CD14-positive monocyte (primary cell): Measurements from ENCODE around the gene SLC6A12. TPM values are rescaled to one million over a fixed set of nuclear protein-coding genes. Genes with fewer than 3 reads are reported as not detected.

ENCODE experiments used
- DNase-seq, 3 donors: peaks; one replicate each; pipeline ENCODE4 v3.0.0-alpha.2; 2011 to 2022
- H2AFZ ChIP-seq: 2 replicates; pipeline ENCODE4 v1.6.0; 2012; ENCODE audit warnings: mild to moderate bottlenecking, low read depth, low read length, inconsistent platforms; ENCODE audit not compliant: insufficient read depth, poor library complexity, severe bottlenecking
- H3K27ac ChIP-seq, 2 donors: 1 replicate in 1 of 2; 2 replicates in 1 of 2; pipeline ENCODE4 v1.5.1; 2012 to 2013; ENCODE audit warnings: low read length in 2 of 2, control low read depth in 1 of 2, inconsistent platforms in 1 of 2, low read depth in 1 of 2, mild to moderate bottlenecking in 1 of 2
- H3K27me3 ChIP-seq, 2 donors: one replicate each; pipeline versions ENCODE4 v1.6.0 to v1.6.1; 2011 to 2013; ENCODE audit warnings: low read length in 2 of 2; ENCODE audit not compliant: control insufficient read depth in 2 of 2, insufficient read depth in 2 of 2
- H3K36me3 ChIP-seq, 2 donors: replicated peaks in 1 of 2; 1 replicate in 1 of 2; 2 replicates in 1 of 2; pipeline versions ENCODE4 v1.5.1 to v1.6.1; 2012 to 2013; ENCODE audit warnings: low read length in 2 of 2, control low read depth in 1 of 2, inconsistent platforms in 1 of 2, mild to moderate bottlenecking in 1 of 2; ENCODE audit not compliant: insufficient read depth in 2 of 2, control insufficient read depth in 1 of 2
- H3K4me1 ChIP-seq, 2 donors: 1 replicate in 1 of 2; 2 replicates in 1 of 2; pipeline versions ENCODE4 v1.5.1 to v1.6.1; 2012 to 2013; ENCODE audit warnings: low read length in 2 of 2, control low read depth in 1 of 2, inconsistent platforms in 1 of 2, mild to moderate bottlenecking in 1 of 2, moderate library complexity in 1 of 2; ENCODE audit not compliant: insufficient read depth in 2 of 2, control insufficient read depth in 1 of 2
- H3K4me2 ChIP-seq: replicated peaks from 2 replicates; pipeline ENCODE3; 2012; ENCODE audit warnings: low read length, moderate library complexity, mild to moderate bottlenecking; ENCODE audit not compliant: poor library complexity, severe bottlenecking; ENCODE audit errors: extremely low read depth
- H3K4me3 ChIP-seq, 3 experiments: fragments of 200-600 bp in 1 of 3; sonication (generic) in 1 of 3; replicated peaks in 1 of 3; 1 replicate in 2 of 3; 2 replicates in 1 of 3; pipeline ENCODE4 v1.5.1; 2011 to 2013; ENCODE audit warnings: low read length in 3 of 3, mild to moderate bottlenecking in 3 of 3, control low read depth in 2 of 3, low read depth in 2 of 3, inconsistent platforms in 1 of 3, moderate library complexity in 1 of 3
- H3K79me2 ChIP-seq: 2 replicates; pipeline ENCODE4 v1.6.0; 2012; ENCODE audit warnings: mild to moderate bottlenecking, control low read depth, inconsistent platforms, low read length, moderate library complexity; ENCODE audit not compliant: insufficient read depth
- H3K9ac ChIP-seq: 2 replicates; pipeline ENCODE4 v1.6.0; 2017; ENCODE audit warnings: low read length, mild to moderate bottlenecking; ENCODE audit not compliant: insufficient read depth, poor library complexity, severe bottlenecking
- H3K9me3 ChIP-seq, 2 donors: replicated peaks in 1 of 2; 1 replicate in 1 of 2; 2 replicates in 1 of 2; pipeline versions ENCODE4 v1.5.1 to v1.6.1; 2012 to 2013; ENCODE audit warnings: low read length in 2 of 2, control low read depth in 1 of 2; ENCODE audit not compliant: control insufficient read depth in 1 of 2, insufficient read depth in 1 of 2
- H4K20me1 ChIP-seq: 2 replicates; pipeline ENCODE4 v1.6.0; 2012; ENCODE audit warnings: mild to moderate bottlenecking, low read length, control low read depth, moderate library complexity; ENCODE audit not compliant: insufficient read depth
- H3K27ac Mint-ChIP-seq, 7 donors: one replicate each; pipeline ENCODE4 v1.8.0; 2020; ENCODE audit warnings: mild to moderate bottlenecking in 7 of 7, mixed read lengths in 7 of 7, moderate library complexity in 6 of 7, inconsistent platforms in 2 of 7
- H3K27me3 Mint-ChIP-seq, 3 donors: one replicate each; pipeline ENCODE4 v1.8.0; 2021 to 2022; ENCODE audit warnings: low read depth in 3 of 3, mild to moderate bottlenecking in 3 of 3, mixed read lengths in 3 of 3, moderate library complexity in 3 of 3, inconsistent platforms in 1 of 3
- H3K36me3 Mint-ChIP-seq, 2 donors: one replicate each; pipeline ENCODE4 v1.8.0; 2020; ENCODE audit warnings: mixed read lengths in 2 of 2, inconsistent platforms in 1 of 2, mild to moderate bottlenecking in 1 of 2
- H3K4me1 Mint-ChIP-seq: one replicate; pipeline ENCODE4 v1.8.0; 2020; ENCODE audit warnings: mild to moderate bottlenecking, mixed read lengths
- H3K4me3 Mint-ChIP-seq, 2 donors: one replicate each; pipeline ENCODE4 v1.8.0; 2020; ENCODE audit warnings: mild to moderate bottlenecking in 2 of 2, mixed read lengths in 2 of 2, moderate library complexity in 1 of 2
- H3K9me3 Mint-ChIP-seq, 7 donors: one replicate each; pipeline ENCODE4 v1.8.0; 2020 to 2022; ENCODE audit warnings: mixed read lengths in 7 of 7, mild to moderate bottlenecking in 6 of 7, moderate library complexity in 6 of 7, inconsistent platforms in 2 of 7
- CTCF ChIP-seq: fragments of 200-600 bp; IDR thresholded peaks from one replicate; pipeline ENCODE4 v1.8.0; 2022; ENCODE audit warnings: antibody characterized with exemption, mild to moderate bottlenecking
- WGBS: methylation state at CpG from one replicate; pipeline ENCODE4 v1.1.5; 2013; ENCODE audit warnings: missing lambda C conversion rate; ENCODE audit not compliant: insufficient coverage; 5-methylcytosine and 5-hydroxymethylcytosine counted together
- intact Hi-C, 2 donors: fragments of 100-400 bp; cut with micrococcal nuclease; formaldehyde crosslinking; loops; one replicate each; pipeline versions ENCODE4 v1.15.0 to v1.15.1; 2023
- polyA plus RNA-seq, 3 donors: library from polyadenylated mRNA; depleted of rRNA in 1 of 3; unstranded in 2 of 3; stranded (reverse) in 1 of 3; fragments of 300-500 nt in 2 of 3; fragments of >200 nt in 1 of 3; fragmentation: Illumina TruSeq in 2 of 3; gene quantifications; 1 replicate in 2 of 3; 2 replicates in 1 of 3; pipeline ENCODE4 v1.2.3, GENCODE V29; 2012 to 2021

Gene SLC6A12
- polyA plus RNA-seq, 3 donors = 5.7 to 8.3 (median 8.0) TPM

DNA sequence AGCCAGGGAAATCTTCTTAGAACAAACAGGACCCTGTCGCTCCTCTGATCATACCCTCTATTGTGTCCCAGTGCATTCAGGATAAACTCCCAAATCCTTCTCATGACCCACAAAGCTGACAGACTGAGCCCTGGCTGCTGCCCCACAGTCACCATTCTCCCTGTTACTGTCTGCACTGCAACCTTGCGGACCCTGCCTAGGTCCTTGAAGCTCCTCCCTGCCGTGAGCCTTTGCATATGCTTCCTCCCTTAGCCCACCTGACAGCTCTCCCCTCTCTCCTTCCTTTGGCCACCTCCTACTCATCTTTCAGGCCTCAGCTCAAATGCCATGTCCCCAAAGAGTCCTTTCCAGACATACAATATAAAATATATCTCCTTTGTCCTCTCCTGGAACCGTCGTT lies 62.4 kb downstream of the SLC6A12 start:
- H3K9me3 ChIP-seq = no peaks in the 10 kb centered on the region
- no peak for TF ChIP-seq CTCF
- no peak for DNase-seq
- H3K27ac ChIP-seq = no peak overlapping the region
- no peak overlapping the region for H2AFZ ChIP-seq
- H3K9ac ChIP-seq = no peak overlapping the region
- no peaks in the 10 kb centered on the region for H4K20me1 ChIP-seq
- no peaks in the 10 kb centered on the region for H3K79me2 ChIP-seq
- peak overlapping the region in 2 of 7 donors; percentile 8 to 54 for H3K27ac Mint-ChIP-seq
- no peaks in the 10 kb centered on the region for H3K27me3 ChIP-seq
- 90% methylated on average over 3 of the region's 5 CpGs for WGBS
- peaks cover 0 to 7% (median 0%) of the 10 kb centered on the region in 3 donors for H3K27me3 Mint-ChIP-seq
- H3K4me3 Mint-ChIP-seq = no peak overlapping the region
- no peaks in the 10 kb centered on the region for H3K36me3 Mint-ChIP-seq
- peaks cover 7% of the 10 kb centered on the region for H3K4me1 Mint-ChIP-seq
- H3K4me2 ChIP-seq = no peak overlapping the region
- H3K4me1 ChIP-seq = no peaks in the 10 kb centered on the region
- peaks cover 0 to 5% (median 0%) of the 10 kb centered on the region in 7 donors for H3K9me3 Mint-ChIP-seq
- H3K36me3 ChIP-seq = no peaks in the 10 kb centered on the region
- no peak overlapping the region for H3K4me3 ChIP-seq
- intact Hi-C loops = loop anchor here in 1 of 2 donors (5.0 kb wide), 1 partner anchor 44 kb away; no protein-coding TSS in a partner anchor

GRCh38 chr12:148676-149416 lies 65.1 kb downstream of the SLC6A12 start:
- Histone ChIP-seq H3K4me3 (no peak overlapping the region), H3K79me2 (no peaks in the 10 kb centered on the region), H2AFZ (no peak overlapping the region), H3K36me3 (no peaks in the 10 kb centered on the region), H3K4me2 (no peak overlapping the region), H3K27me3 (no peaks in the 10 kb centered on the region), H3K27ac (no peak overlapping the region), H3K9ac (no peak overlapping the region), H4K20me1 (no peaks in the 10 kb centered on the region), H3K9me3 (no peaks in the 10 kb centered on the region), H3K4me1 (no peaks in the 10 kb centered on the region)
- H3K36me3 Mint-ChIP-seq = no peaks in the 10 kb centered on the region
- H3K9me3 Mint-ChIP-seq = peaks cover 0 to 2% (median 0%) of the 10 kb centered on the region in 7 donors
- peaks cover 3 to 8% (median 5%) of the 10 kb centered on the region in 3 donors for H3K27me3 Mint-ChIP-seq
- DNase-seq = no peak
- no peak for TF ChIP-seq CTCF
- intact Hi-C loops = no loop called here
- no peak overlapping the region for H3K4me3 Mint-ChIP-seq
- 82% methylated on average over 14 of the region's 18 CpGs for WGBS
- H3K4me1 Mint-ChIP-seq = peaks cover 14% of the 10 kb centered on the region
- H3K27ac Mint-ChIP-seq = no peak overlapping the region
